IPS-18a (cell line): ENCODE data around the gene PPARA.

Experiments used
- H3K27ac ChIP-seq: one replicate; pipeline ENCODE4 v1.5.1; 2013; ENCODE audit warnings: low read length
- H3K27me3 ChIP-seq: one replicate; pipeline ENCODE4 v1.6.1; 2013; ENCODE audit warnings: mild to moderate bottlenecking, low read length; ENCODE audit not compliant: control insufficient read depth, insufficient read depth
- H3K36me3 ChIP-seq: one replicate; pipeline ENCODE4 v1.6.1; 2013; ENCODE audit warnings: low read depth, low read length; ENCODE audit not compliant: control insufficient read depth
- H3K4me1 ChIP-seq: one replicate; pipeline ENCODE4 v1.6.1; 2013; ENCODE audit warnings: low read depth, low read length; ENCODE audit not compliant: control insufficient read depth
- H3K4me3 ChIP-seq: one replicate; pipeline ENCODE4 v1.5.1; 2013; ENCODE audit warnings: low read length
- H3K9ac ChIP-seq: one replicate; pipeline ENCODE4 v1.6.1; 2013; ENCODE audit warnings: mild to moderate bottlenecking, low read length, moderate library complexity
- H3K9me3 ChIP-seq: one replicate; pipeline ENCODE4 v1.6.1; 2013; ENCODE audit warnings: low read depth, low read length; ENCODE audit not compliant: control insufficient read depth

The PPARA gene

DNA sequence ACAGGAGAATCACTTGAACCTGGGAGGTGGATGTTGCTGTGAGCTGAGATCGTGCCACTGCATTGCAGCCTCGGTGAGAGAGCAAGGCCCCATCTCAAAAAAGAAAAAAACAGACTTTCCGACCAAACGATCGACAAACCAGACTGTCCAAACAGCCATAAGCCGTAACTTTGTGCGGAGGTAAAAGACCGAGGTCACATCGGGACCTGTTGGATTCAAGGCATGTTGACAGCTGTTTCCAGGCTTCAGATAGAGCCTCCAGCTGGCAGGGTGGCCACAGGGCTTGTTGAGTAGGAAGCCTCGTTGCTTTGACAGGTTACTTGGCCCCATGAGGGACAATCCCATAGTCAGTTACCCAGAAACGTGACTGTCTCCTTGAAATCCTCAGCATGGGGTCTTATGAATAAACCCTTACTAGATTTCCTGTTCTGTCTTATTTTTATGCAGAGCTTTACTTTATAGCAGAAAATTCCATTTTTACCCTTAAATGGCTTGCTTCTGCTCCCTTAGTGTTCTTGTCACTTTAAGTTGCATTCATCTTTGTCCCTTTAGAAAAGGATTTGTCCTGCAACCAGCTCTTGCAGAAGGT, 22.3 kb downstream of the PPARA start:
- H3K36me3 ChIP-seq, result no peaks in the 10 kb centered on the region
- no peak overlapping the region for H3K9ac ChIP-seq
- H3K27me3 ChIP-seq, result no peaks in the 10 kb centered on the region
- H3K4me3 ChIP-seq, result no peak overlapping the region
- H3K9me3 ChIP-seq, result no peaks in the 10 kb centered on the region
- no peaks in the 10 kb centered on the region for H3K4me1 ChIP-seq
- no peak overlapping the region for H3K27ac ChIP-seq

DNA sequence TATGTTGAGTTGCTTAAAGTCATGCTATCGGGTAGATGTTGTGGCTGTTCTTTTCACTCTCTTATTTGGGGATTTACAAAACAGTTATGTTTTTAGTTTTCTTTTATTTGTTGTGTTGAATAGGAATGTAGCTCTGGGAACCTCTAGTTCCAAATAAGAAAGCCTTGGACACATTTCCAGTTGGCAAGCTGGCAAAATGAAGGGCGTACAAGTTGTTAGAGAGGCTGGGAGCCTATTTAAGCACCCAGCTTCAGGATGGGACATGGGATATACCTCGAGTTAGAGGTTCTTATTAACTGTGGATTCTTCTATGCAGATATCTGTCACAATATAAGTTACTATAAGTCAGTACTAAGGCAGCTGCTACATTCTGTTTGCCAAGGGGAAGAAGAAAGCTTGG, 22.8 kb downstream of the PPARA start:
- H3K9ac ChIP-seq, result no peak overlapping the region
- no peak overlapping the region for H3K4me3 ChIP-seq
- H3K36me3 ChIP-seq, result no peaks in the 10 kb centered on the region
- H3K4me1 ChIP-seq, result no peaks in the 10 kb centered on the region
- H3K27ac ChIP-seq, result no peak overlapping the region
- no peaks in the 10 kb centered on the region for H3K27me3 ChIP-seq
- no peaks in the 10 kb centered on the region for H3K9me3 ChIP-seq

DNA sequence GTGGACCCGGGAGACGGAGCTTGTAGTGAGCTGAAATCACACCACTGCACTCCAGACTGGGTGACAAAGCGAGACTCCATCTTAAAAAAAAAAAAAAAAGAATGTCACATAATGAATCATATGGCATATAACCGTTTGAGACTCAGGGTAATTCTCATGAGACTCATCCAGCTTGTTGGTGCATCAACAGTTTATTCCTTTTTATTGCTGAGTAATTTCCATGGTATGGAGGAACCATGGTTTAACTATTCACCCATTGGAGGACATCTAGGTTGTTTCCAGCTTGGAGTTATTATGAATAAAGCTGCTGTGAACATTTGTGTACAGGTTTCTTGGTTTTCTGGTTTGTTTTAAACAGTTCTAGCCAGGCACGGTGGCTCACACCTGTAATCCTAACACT, 25.3 kb downstream of the PPARA start:
- Histone ChIP-seq H3K27ac (no peak overlapping the region), H3K9ac (no peak overlapping the region), H3K9me3 (no peaks in the 10 kb centered on the region), H3K36me3 (no peaks in the 10 kb centered on the region), H3K27me3 (no peaks in the 10 kb centered on the region), H3K4me1 (no peaks in the 10 kb centered on the region), H3K4me3 (no peak overlapping the region)

DNA sequence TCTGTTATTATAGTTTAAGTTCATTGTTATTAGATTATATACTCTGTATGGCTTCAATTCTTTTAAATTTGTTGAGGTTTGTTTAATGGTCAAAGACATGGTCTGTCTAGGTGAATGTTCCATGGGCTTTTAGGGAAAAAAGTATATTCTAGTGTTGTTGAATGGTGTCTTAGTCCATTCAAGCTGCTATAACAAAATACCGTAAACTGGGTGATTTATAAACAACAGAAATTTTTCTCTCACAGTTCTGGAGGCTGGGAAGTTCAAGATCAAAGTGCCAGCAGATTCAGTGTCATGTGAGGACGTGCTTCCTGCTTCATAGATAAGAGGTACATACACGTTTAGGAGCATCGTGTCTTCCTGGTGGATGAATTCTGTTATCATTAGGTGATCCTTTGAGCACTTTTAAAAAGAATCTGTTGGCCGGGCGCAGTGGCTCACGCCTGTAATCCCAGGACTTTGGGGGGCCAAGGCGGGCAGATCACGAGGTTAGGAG, 26.2 kb downstream of the PPARA start:
- H3K27me3 ChIP-seq, result no peaks in the 10 kb centered on the region
- H3K4me1 ChIP-seq, result no peaks in the 10 kb centered on the region
- no peak overlapping the region for H3K9ac ChIP-seq
- H3K36me3 ChIP-seq, result no peaks in the 10 kb centered on the region
- no peak overlapping the region for H3K4me3 ChIP-seq
- H3K9me3 ChIP-seq, result no peaks in the 10 kb centered on the region
- H3K27ac ChIP-seq, result no peak overlapping the region

DNA sequence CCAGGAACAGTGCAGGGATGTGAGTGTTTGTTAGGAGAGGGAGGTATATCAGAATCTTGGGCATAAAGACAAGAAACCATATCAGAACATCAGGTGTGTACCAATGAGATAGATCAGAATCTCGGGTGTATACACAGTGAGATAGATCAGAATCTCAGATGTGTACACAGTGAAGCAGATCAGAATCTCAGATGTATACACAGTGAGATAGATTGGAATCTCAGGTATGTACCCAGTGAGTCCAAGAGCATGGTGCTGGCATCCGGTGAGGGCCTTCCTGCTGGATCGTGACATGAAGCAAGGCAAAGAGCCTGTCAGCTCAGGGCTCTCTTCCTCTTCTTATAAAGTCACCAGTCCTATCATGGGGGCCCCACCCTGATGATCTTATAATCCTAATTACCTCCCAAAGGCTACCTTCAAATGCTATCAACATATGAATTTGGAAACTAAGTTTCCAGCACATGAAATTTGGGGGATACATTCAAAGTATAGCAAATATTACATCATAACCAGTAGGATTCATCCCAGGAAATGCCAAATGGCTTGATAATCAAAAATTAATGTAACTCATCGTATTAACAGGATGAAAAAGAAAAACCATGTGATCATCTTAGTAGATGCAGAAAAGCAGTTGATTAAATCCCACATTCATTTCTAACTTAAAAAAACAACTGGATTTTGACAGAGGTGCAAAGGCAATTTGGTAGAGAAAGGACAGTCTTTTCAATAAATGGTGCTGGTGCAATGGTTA, 28.6 kb downstream of the PPARA start:
- Histone ChIP-seq H3K27ac (no peak overlapping the region), H3K4me3 (no peak overlapping the region), H3K27me3 (no peaks in the 10 kb centered on the region), H3K36me3 (no peaks in the 10 kb centered on the region), H3K9me3 (no peaks in the 10 kb centered on the region), H3K9ac (no peak overlapping the region), H3K4me1 (no peaks in the 10 kb centered on the region)

DNA sequence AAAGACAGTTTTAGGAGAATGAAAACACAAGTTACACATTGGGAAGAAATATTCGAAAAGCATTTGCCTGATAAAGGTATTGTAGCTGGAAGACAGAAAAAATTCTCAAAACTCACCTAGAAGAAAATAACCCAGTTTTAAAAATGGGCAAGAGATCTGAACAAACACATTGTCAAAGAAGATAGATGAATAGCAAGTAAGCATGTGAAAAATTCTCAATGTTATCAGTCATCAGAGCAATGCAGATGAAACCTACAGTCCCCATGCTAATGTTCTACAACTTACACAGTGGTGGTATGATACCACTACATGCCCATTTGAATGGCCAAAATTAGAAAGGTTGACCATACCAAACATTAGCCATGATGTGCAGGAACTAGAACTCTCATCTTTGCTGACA, 29.4 kb downstream of the PPARA start:
- Histone ChIP-seq H3K27ac (no peak overlapping the region), H3K4me1 (no peaks in the 10 kb centered on the region), H3K27me3 (no peaks in the 10 kb centered on the region), H3K9ac (no peak overlapping the region), H3K9me3 (no peaks in the 10 kb centered on the region), H3K36me3 (no peaks in the 10 kb centered on the region), H3K4me3 (no peak overlapping the region)

DNA sequence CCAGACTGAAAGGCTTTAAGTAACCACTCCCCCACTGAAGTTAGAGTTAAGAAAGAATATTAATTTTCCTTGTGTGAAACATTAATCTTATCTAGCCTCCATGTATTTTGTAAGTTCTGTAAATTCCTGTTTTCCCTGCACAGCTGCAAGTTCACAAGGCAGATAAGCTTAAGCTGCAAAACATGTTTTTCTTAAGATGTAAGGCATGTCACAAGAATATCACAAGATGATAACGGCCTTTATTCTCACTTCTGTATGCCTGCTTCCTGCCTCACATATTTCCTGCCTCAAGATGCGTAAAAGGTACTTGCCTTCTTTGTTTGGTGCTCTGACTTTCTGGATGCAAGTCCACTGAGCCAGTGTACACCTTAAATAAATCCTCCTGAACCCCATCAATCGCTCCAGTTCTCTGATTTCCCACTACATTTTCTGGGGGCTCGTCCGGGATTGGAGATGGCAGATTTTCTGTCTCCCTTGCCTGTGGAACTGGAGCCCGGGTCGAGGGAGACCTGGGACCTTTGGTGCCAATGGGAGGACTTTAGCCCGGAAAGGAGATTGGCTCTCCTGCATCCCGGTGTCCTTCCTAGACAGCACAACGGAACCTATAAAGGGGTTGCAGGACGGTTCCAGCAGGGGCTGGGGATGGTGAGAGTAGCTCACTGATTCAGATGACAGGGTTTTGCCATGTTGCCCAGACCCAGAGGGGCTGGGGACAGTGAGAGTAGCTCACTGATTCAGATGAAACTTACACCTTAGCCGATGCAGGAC, 30.2 kb downstream of the PPARA start:
- H3K9me3 ChIP-seq, result no peaks in the 10 kb centered on the region
- H3K27ac ChIP-seq, result no peak overlapping the region
- no peaks in the 10 kb centered on the region for H3K4me1 ChIP-seq
- no peak overlapping the region for H3K4me3 ChIP-seq
- H3K27me3 ChIP-seq, result no peaks in the 10 kb centered on the region
- no peak overlapping the region for H3K9ac ChIP-seq
- no peaks in the 10 kb centered on the region for H3K36me3 ChIP-seq

DNA sequence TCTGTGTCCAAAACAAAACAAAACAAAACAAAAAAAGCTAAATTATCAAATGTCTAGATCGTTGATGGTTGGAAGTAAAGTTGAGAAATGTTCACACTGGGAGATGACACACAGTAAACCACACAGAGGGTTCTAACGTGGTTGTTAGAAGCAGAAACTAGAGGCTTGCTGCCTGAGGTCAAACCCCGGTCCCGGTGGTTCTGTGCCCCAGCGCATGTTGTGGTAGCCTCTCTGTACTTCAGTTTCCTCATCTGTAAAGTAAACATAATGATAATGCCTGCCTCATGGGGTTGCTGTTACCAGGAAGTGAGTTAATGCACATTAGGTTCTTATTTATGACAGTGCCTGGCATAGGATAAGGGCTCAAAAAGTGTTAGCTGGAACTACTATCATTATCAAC, 33.4 kb downstream of the PPARA start:
- no peak overlapping the region for H3K27ac ChIP-seq
- H3K36me3 ChIP-seq, result no peaks in the 10 kb centered on the region
- H3K4me3 ChIP-seq, result no peak overlapping the region
- H3K9ac ChIP-seq, result no peak overlapping the region
- no peaks in the 10 kb centered on the region for H3K4me1 ChIP-seq
- no peaks in the 10 kb centered on the region for H3K9me3 ChIP-seq
- H3K27me3 ChIP-seq, result no peaks in the 10 kb centered on the region

DNA sequence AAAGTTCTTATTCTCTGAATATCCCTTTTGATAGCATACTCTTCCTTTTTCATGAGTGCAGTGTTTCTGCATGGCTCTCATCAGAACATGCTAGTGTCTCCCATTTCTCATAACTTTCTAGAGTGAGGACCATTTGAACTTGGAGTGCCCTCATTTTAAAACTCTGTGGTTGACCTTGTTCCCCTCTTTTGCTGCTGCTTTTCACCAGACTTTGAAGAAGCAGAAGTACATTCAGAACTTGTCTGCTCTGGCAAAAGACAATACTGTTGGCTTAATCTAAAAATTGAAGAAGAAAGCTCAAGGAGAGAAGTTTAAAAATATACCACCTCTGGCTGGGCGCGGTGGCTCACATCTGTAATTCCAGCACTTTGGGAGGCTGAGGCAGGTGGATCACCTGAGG, 35.0 kb downstream of the PPARA start:
- no peak overlapping the region for H3K4me3 ChIP-seq
- H3K27ac ChIP-seq, result no peak overlapping the region
- no peak overlapping the region for H3K9ac ChIP-seq
- H3K4me1 ChIP-seq, result no peaks in the 10 kb centered on the region
- no peaks in the 10 kb centered on the region for H3K36me3 ChIP-seq
- H3K9me3 ChIP-seq, result no peaks in the 10 kb centered on the region
- no peaks in the 10 kb centered on the region for H3K27me3 ChIP-seq

DNA sequence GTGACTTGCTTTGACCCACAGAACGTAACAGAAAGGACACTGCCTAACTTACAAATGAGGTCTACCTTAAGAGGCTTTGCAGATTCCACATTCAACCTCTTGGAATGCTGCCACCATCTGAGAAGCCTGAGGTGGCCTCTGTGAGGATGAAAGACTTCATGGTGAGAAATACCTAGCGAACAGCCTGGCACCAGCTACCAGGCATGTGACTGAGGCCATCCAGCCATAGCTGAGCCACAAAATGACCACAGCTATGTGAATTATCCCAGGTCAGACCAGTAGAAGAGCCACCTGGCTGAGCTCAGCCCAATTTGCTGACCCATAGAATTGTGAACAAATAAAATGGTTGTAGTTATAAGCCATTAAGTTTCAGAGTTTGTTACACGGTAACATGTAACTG, 37.5 kb downstream of the PPARA start:
- Histone ChIP-seq H3K4me1 (no peaks in the 10 kb centered on the region), H3K9me3 (no peaks in the 10 kb centered on the region), H3K27me3 (no peaks in the 10 kb centered on the region), H3K9ac (no peak overlapping the region), H3K27ac (no peak overlapping the region), H3K36me3 (no peaks in the 10 kb centered on the region), H3K4me3 (no peak overlapping the region)

DNA sequence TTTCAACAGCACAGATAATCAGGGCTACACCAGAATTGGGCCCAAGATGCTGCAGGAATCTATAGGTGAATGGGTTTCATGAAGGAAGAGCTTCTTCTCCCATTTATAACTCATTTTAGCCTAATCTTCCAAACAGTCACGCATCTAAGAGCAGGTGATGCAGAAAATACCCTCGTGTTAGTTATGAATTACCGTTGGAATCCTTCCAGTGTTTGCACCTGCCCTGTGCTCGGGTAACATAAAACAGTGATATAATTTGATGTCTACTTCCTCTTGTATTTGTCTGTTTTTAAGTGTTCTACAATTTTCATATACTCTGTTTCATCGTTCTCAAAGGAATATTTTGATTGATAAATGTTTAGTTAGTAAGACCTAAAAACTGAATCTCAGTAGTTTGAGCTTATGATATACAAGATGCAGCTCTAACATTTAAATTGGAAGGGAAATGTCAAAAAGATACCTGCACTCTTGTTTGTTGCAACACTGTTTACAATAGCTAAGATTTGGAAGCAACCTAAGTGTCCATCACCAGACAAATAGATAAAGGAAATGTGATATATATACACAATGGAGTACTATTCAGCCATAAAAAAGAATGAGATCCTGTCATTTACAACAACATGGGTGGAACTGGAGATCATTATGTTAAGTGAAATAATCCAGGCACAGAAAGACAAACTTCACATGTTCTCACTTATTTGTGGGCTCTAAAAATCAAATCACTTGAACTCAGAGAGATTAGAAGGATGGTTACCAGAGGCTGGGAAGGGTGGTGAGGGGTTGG, 42.1 kb downstream of the PPARA start:
- Histone ChIP-seq H3K36me3 (no peaks in the 10 kb centered on the region), H3K4me1 (no peaks in the 10 kb centered on the region), H3K9me3 (no peaks in the 10 kb centered on the region), H3K9ac (no peak overlapping the region), H3K4me3 (no peak overlapping the region), H3K27me3 (no peaks in the 10 kb centered on the region), H3K27ac (no peak overlapping the region)
